ENCODE data around the gene CITED2. TPM values are rescaled to one million over a fixed set of nuclear protein-coding genes. Genes with fewer than 3 reads are reported as not detected.

The CITED2 gene
- total RNA-seq, 2 experiments from 2014 or later: 37.5 to 39.7 TPM

GRCh38 chr6:139341060-139341459 lies 33.4 kb downstream of the CITED2 start:
- POLR2A ChIA-PET: no interaction called here
- Mint-ChIP-seq H3K9me3 (peaks cover 8% of the 10 kb centered on the region), H3K27me3 (no peaks in the 10 kb centered on the region), H3K4me3 (no peak overlapping the region), H3K36me3 (ENCODE audit: low read depth) (no peaks in the 10 kb centered on the region), H3K4me1 (ENCODE audit: low read depth) (peaks cover 24% of the 10 kb centered on the region), H3K27ac (no peak overlapping the region)
- TF ChIP-seq CTCF (IDR thresholded peaks at IDR 0.05): no peak
- ATAC-seq (no peak), DNase-seq (no peak)
- CTCF ChIA-PET: no interaction called here
- intact Hi-C loops (cut with micrococcal nuclease): no loop called here

GRCh38 chr6:139338795-139339194 lies 35.7 kb downstream of the CITED2 start:
- no peaks in the 10 kb centered on the region for H3K27me3 Mint-ChIP-seq
- ChIA-PET POLR2A (interaction anchor here (0.5 kb wide), 1 partner anchor 603 kb away, joined by 3 read pairs; no protein-coding TSS in a partner anchor), CTCF (interaction anchor here (1.0 to 3.0 kb wide), 3 partner anchors 11 to 46 kb away, joined by 3 to 8 read pairs (median 3); no protein-coding TSS in a partner anchor)
- intact Hi-C loops (cut with micrococcal nuclease): no loop called here
- TF ChIP-seq CTCF (IDR thresholded peaks at IDR 0.05): no peak
- no peak overlapping the region for H3K4me3 Mint-ChIP-seq
- ATAC-seq (no peak), DNase-seq (no peak)
- no peaks in the 10 kb centered on the region for H3K36me3 Mint-ChIP-seq (ENCODE audit: low read depth)
- H3K4me1 Mint-ChIP-seq (ENCODE audit: low read depth): peaks cover 16% of the 10 kb centered on the region
- no peak overlapping the region for H3K27ac Mint-ChIP-seq
- H3K9me3 Mint-ChIP-seq: peaks cover 8% of the 10 kb centered on the region

- DNase-seq (no peak), ATAC-seq (no peak)
- ChIA-PET CTCF (interaction anchor here (1.0 to 3.0 kb wide), 4 partner anchors 13 to 118 kb away, joined by 3 to 9 read pairs (median 6); no protein-coding TSS in a partner anchor), POLR2A (no interaction called here)
- Mint-ChIP-seq H3K27ac (no peak overlapping the region), H3K4me1 (ENCODE audit: low read depth) (peaks cover 7% of the 10 kb centered on the region), H3K9me3 (peaks cover 7% of the 10 kb centered on the region), H3K36me3 (ENCODE audit: low read depth) (no peaks in the 10 kb centered on the region), H3K4me3 (no peak overlapping the region), H3K27me3 (no peaks in the 10 kb centered on the region)
- TF ChIP-seq CTCF (IDR thresholded peaks at IDR 0.05): no peak
- intact Hi-C loops (cut with micrococcal nuclease): no loop called here
Observed at GRCh38 chr6:139337830-139338229, 36.6 kb downstream of the CITED2 start.

- Mint-ChIP-seq H3K27me3 (no peaks in the 10 kb centered on the region), H3K27ac (no peak overlapping the region), H3K36me3 (ENCODE audit: low read depth) (no peaks in the 10 kb centered on the region), H3K4me1 (ENCODE audit: low read depth) (peaks cover 3% of the 10 kb centered on the region), H3K4me3 (no peak overlapping the region), H3K9me3 (peaks cover 3% of the 10 kb centered on the region)
- ATAC-seq: no peak
- ChIA-PET POLR2A (interaction anchor here (1.2 kb wide), 1 partner anchor 120 kb away, joined by 3 read pairs; no protein-coding TSS in a partner anchor), CTCF (interaction anchor here (1.0 to 3.0 kb wide), 4 partner anchors 12 to 117 kb away, joined by 3 to 9 read pairs (median 6); no protein-coding TSS in a partner anchor)
- no peak for DNase-seq
- TF ChIP-seq CTCF (IDR thresholded peaks at IDR 0.05): no peak
- intact Hi-C loops (cut with micrococcal nuclease): no loop called here
Observed at GRCh38 chr6:139337001-139337400, 37.4 kb downstream of the CITED2 start.

GRCh38 chr6:139336488-139336887 lies 38.0 kb downstream of the CITED2 start:
- Mint-ChIP-seq H3K36me3 (ENCODE audit: low read depth) (no peaks in the 10 kb centered on the region), H3K27me3 (no peaks in the 10 kb centered on the region), H3K4me1 (ENCODE audit: low read depth) (peaks cover 3% of the 10 kb centered on the region), H3K4me3 (no peak overlapping the region), H3K9me3 (peaks cover 3% of the 10 kb centered on the region), H3K27ac (no peak overlapping the region)
- POLR2A ChIA-PET: interaction anchor here (1.2 to 1.7 kb wide), 2 partner anchors 37 to 119 kb away, joined by 3 to 5 read pairs; no protein-coding TSS in a partner anchor
- CTCF ChIA-PET: interaction anchor here (1.2 to 3.0 kb wide), 3 partner anchors 11 to 117 kb away, joined by 4 to 9 read pairs (median 8); no protein-coding TSS in a partner anchor
- intact Hi-C loops (cut with micrococcal nuclease): no loop called here
- DNase-seq: no peak
- TF ChIP-seq CTCF (IDR thresholded peaks at IDR 0.05): no peak
- ATAC-seq: no peak

Measured in activated CD8-positive, alpha-beta T cell treated with anti-CD3 and anti-CD28 coated beads for 36 hours (primary cell).